ENCODE data around the gene PRC1.

DNA sequence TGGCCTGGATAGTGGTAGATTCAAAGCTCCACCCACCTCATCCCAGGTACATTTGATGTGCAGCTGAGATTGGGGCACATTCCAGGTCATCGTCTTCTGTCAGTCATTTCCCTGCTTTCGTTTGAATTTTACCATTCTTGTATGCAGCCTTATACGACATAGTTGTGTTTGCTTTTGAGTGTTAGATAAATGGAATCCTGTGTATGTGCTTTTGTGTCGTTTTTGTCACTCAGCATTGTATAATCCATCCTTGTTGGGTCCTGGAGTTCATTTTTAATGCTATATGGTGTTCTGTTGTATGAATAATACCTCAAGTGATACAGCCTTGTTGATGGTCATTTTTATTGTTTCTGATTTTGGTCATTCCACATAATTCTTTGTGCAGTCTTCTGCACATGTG lies 32.3 kb downstream of the PRC1 start:
- no peak for TF ChIP-seq CTCF (IDR thresholded peaks at IDR 0.05; ENCODE audit: insufficient read depth, low read depth, low read length)
- TF ChIP-seq EZH2 (IDR thresholded peaks at IDR 0.05; ENCODE audit: insufficient read depth, low read length): no peak

Data from astrocyte (in vitro differentiated cells and primary cell).